ENCODE data around the gene SNX20.

DNA sequence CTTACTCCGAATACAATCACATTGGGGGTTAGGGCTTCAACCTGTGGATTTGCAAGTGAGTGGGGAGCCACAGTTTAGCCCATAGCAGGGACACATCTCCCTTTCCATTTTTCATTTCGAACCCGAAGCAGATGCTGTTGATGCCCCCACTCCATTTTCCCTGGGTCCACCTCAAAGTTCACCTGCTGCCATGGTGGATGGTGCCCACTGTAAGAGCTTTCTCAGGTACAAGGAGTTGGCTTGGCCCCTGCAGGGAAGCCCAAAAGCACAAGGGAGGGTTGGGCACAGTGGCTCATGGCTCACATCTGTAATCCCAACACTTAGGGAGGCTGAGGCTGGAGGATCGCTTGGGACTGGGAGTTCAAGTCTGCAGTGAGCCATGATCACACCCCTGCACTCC lies 51.8 kb downstream of the SNX20 start:
- TF ChIP-seq, protein P1, sequence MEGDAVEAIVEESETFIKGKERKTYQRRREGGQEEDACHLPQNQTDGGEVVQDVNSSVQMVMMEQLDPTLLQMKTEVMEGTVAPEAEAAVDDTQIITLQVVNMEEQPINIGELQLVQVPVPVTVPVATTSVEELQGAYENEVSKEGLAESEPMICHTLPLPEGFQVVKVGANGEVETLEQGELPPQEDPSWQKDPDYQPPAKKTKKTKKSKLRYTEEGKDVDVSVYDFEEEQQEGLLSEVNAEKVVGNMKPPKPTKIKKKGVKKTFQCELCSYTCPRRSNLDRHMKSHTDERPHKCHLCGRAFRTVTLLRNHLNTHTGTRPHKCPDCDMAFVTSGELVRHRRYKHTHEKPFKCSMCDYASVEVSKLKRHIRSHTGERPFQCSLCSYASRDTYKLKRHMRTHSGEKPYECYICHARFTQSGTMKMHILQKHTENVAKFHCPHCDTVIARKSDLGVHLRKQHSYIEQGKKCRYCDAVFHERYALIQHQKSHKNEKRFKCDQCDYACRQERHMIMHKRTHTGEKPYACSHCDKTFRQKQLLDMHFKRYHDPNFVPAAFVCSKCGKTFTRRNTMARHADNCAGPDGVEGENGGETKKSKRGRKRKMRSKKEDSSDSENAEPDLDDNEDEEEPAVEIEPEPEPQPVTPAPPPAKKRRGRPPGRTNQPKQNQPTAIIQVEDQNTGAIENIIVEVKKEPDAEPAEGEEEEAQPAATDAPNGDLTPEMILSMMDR (IDR thresholded peaks at IDR 0.05; ENCODE audit: low read depth, low read length), result no peak
- no peak for TF ChIP-seq EZH2phosphoT487 (IDR thresholded peaks at IDR 0.05; ENCODE audit: low read depth)

Data from OCI-LY3 (cell line).